Ovary (tissue), 9 donors: ENCODE measurements around the gene FIGLA. TPM values are rescaled to one million over a fixed set of nuclear protein-coding genes. Genes with fewer than 3 reads are reported as not detected.

Source experiments
- DNase-seq, 5 donors: peaks; one replicate each; pipeline ENCODE4 v3.0.0-alpha.2; 2019 to 2020
- H3K27ac ChIP-seq, 2 donors: fragments of 200-600 bp; one replicate each; pipeline versions ENCODE4 v1.5.1 to v1.8.0; 2019 to 2022
- H3K27me3 ChIP-seq: fragments of 200-600 bp; one replicate; pipeline ENCODE4 v1.8.0; 2022
- H3K36me3 ChIP-seq: fragments of 200-600 bp; sonication (generic); one replicate; pipeline ENCODE4 v1.5.1; 2019
- H3K4me1 ChIP-seq: one replicate; pipeline ENCODE4 v1.8.1; 2013; ENCODE audit warnings: mild to moderate bottlenecking, moderate library complexity; ENCODE audit not compliant: insufficient read depth
- H3K4me3 ChIP-seq: fragments of 200-600 bp; sonication (generic); one replicate; pipeline ENCODE4 v1.5.1; 2017
- H3K9me3 ChIP-seq, 2 donors: fragments of 200-600 bp in 1 of 2; sonication (generic) in 1 of 2; one replicate each; pipeline versions ENCODE4 v1.5.1 to v1.8.1; 2013 to 2019; ENCODE audit warnings: mild to moderate bottlenecking in 1 of 2, moderate library complexity in 1 of 2
- CTCF ChIP-seq, 3 donors: fragments of 450-650 bp in 2 of 3; fragments of 200-600 bp in 1 of 3; IDR thresholded peaks; one replicate each; pipeline versions ENCODE4 v1.5.1 to v1.8.0; 2016 to 2022; ENCODE audit warnings: antibody characterized with exemption in 3 of 3, mild to moderate bottlenecking in 1 of 3
- EP300 ChIP-seq: sonication (generic); formaldehyde crosslinking; IDR thresholded peaks from one replicate; pipeline ENCODE4 v1.6.1; 2017; ENCODE audit warnings: antibody characterized with exemption
- POLR2A ChIP-seq: fragments of 450-650 bp; IDR thresholded peaks from one replicate; pipeline ENCODE4 v1.6.1; 2017; ENCODE audit warnings: antibody characterized with exemption, mild to moderate bottlenecking, moderate library complexity
- WGBS, 3 donors: extraction: QIAGEN DNeasy Blood & Tissue Kit in 1 of 3; methylation state at CpG; one replicate each; pipeline versions ENCODE4 v1.1.5 to v1.1.7; 2013 to 2017; 5-methylcytosine and 5-hydroxymethylcytosine counted together
- intact Hi-C, 4 donors: fragments of 100-400 bp; cut with DNase I; formaldehyde crosslinking; loops; one replicate each; pipeline versions ENCODE4 v1.11.0 to v1.15.1; 2022 to 2023
- polyA plus RNA-seq, 2 donors: library from polyadenylated mRNA; stranded (reverse); fragments of 200-250 nt in 1 of 2; fragments of 350-450 nt in 1 of 2; fragmentation: Illumina TruSeq in 1 of 2; extraction: RNeasy Lipid Tissue Mini Kit (QIAGEN cat#74804) in 1 of 2; gene quantifications; one replicate each; pipeline ENCODE4 v1.2.3, GENCODE V29; 2013 to 2014
- total RNA-seq, 7 donors: library from RNA; depleted of rRNA in 2 of 7; stranded (reverse); fragments of >200 nt in 2 of 7; fragmentation: NEBNext Ultra II Directional in 3 of 7; extraction: Animal tissue kit (Norgen Biotek cat#: 25700) in 3 of 7; gene quantifications; one replicate each; pipeline versions ENCODE4 v1.1.0 to v1.2.4, GENCODE V29; 2016 to 2023
- donor health status: DM: no; HTN: no; CAD: no; lungs with moderate emphysema.
- donor health status: DM: no; HTN: no; CAD: no.
- donor health status: Bipolar disorder and iron deficiency.
- donor health status: DM: yes; HTN: yes; CAD: no.
- donor health status: DM: no; HTN: no; CAD: no.
- donor health status: DM: yes; HTN: yes; CAD: no.

The FIGLA gene
- total and polyA plus RNA-seq, 9 donors, result 0.35 to 3.3 TPM; not detected in 7

- TF ChIP-seq POLR2A, result no peak
- TF ChIP-seq EP300, result no peak
- no peak for TF ChIP-seq CTCF (IDR thresholded peaks at IDR 0.05)
- no peak overlapping the region for H3K27ac ChIP-seq
- no peaks in the 10 kb centered on the region for H3K4me1 ChIP-seq
- no peaks in the 10 kb centered on the region for H3K36me3 ChIP-seq
- WGBS, 3 donors, result 65 to 71% (median 68%) methylated on average over 2 of the region's 2 CpGs
- no peaks in the 10 kb centered on the region for H3K9me3 ChIP-seq
- no peak overlapping the region for H3K4me3 ChIP-seq
- no peaks in the 10 kb centered on the region for H3K27me3 ChIP-seq
- intact Hi-C loops, result no loop called here
- no peak for DNase-seq
These were observed 55.4 kb downstream of the FIGLA start for GRCh38 chr2:70735071-70735470.

- 42 to 51% (median 46%) methylated on average over 7 of the region's 7 CpGs for WGBS, 3 donors
- intact Hi-C loops, result no loop called here
- no peaks in the 10 kb centered on the region for H3K27me3 ChIP-seq
- H3K27ac ChIP-seq, result no peak overlapping the region
- no peaks in the 10 kb centered on the region for H3K4me1 ChIP-seq
- no peak for DNase-seq
- H3K36me3 ChIP-seq, result no peaks in the 10 kb centered on the region
- TF ChIP-seq CTCF (IDR thresholded peaks at IDR 0.05), result no peak
- TF ChIP-seq POLR2A, result no peak
- no peak for TF ChIP-seq EP300
- H3K4me3 ChIP-seq, result no peak overlapping the region
- H3K9me3 ChIP-seq, result no peaks in the 10 kb centered on the region
These were observed 56.7 kb downstream of the FIGLA start for GRCh38 chr2:70733646-70734180.

- Histone ChIP-seq H3K27ac (no peak overlapping the region), H3K4me3 (no peak overlapping the region), H3K9me3 (no peaks in the 10 kb centered on the region), H3K4me1 (no peaks in the 10 kb centered on the region), H3K27me3 (no peaks in the 10 kb centered on the region), H3K36me3 (no peaks in the 10 kb centered on the region)
- no peak for DNase-seq
- TF ChIP-seq EP300 (no peak), POLR2A (no peak), CTCF (IDR thresholded peaks at IDR 0.05) (no peak)
- intact Hi-C loops, result no loop called here
- 53 to 59% (median 58%) methylated on average over 6 of the region's 6 CpGs for WGBS, 3 donors
These were observed 57.4 kb downstream of the FIGLA start for GRCh38 chr2:70732766-70733645.

- TF ChIP-seq CTCF (IDR thresholded peaks at IDR 0.05) (no peak), POLR2A (no peak), EP300 (no peak)
- intact Hi-C loops, result no loop called here
- Histone ChIP-seq H3K27ac (no peak overlapping the region), H3K4me3 (no peak overlapping the region), H3K4me1 (no peaks in the 10 kb centered on the region), H3K27me3 (no peaks in the 10 kb centered on the region), H3K9me3 (no peaks in the 10 kb centered on the region), H3K36me3 (no peaks in the 10 kb centered on the region)
- no peak for DNase-seq
- WGBS, 3 donors, result 91 to 98% (median 94%) methylated on average over 2 of the region's 2 CpGs
These were observed 59.7 kb downstream of the FIGLA start for GRCh38 chr2:70730730-70731129.
